GM13977 (cell line): ENCODE results near the gene COPB2.

Source experiments
- DNase-seq: peaks from one replicate; pipeline ENCODE4 v3.0.0; 2012; ENCODE audit warnings: low spot score
- CTCF ChIP-seq: IDR thresholded peaks from 2 replicates; pipeline ENCODE4 v1.5.1; 2012; ENCODE audit warnings: mild to moderate bottlenecking, control low read depth; ENCODE audit not compliant: insufficient read depth; ENCODE audit errors: extremely low read depth, missing control alignments
- in situ Hi-C: fragments of 300-500 bp; cut with MboI; formaldehyde crosslinking; loops from one replicate; pipeline ENCODE4 v1.12.0; 2022; ENCODE audit warnings: low sequenced_read_pairs, low pct_unique_long_range_greater_than_20kb, mixed read lengths, inconsistent platforms; ENCODE audit not compliant: unreplicated experiment

The COPB2 gene

GRCh38 chr3:139389552-139390368, at the start of gene COPB2:
Gene COPB2 (minus strand): TSS chr3:139389647. CDS start chr3:139389550, 97 bp downstream.
- in situ Hi-C loops: no loop called here
- no peak for TF ChIP-seq CTCF

GRCh38 chr3:139434764-139435307, 45.4 kb upstream of the COPB2 start:
- no peak for TF ChIP-seq CTCF
- no peak for DNase-seq
- in situ Hi-C loops: no loop called here

More at GRCh38 chr3:139389552-139390368, at the start of gene COPB2:
- peak; percentile 94 for DNase-seq

- in situ Hi-C loops: no loop called here
- TF ChIP-seq CTCF: no peak
- no peak for DNase-seq
Measured at GRCh38 chr3:139434228-139434627, 44.8 kb upstream of the COPB2 start.

GRCh38 chr3:139433089-139433488, 43.6 kb upstream of the COPB2 start:
- in situ Hi-C loops: no loop called here
- no peak for TF ChIP-seq CTCF
- no peak for DNase-seq

- no peak for DNase-seq
- no peak for TF ChIP-seq CTCF
- in situ Hi-C loops: no loop called here
Measured at GRCh38 chr3:139430493-139430892, 41.0 kb upstream of the COPB2 start.

- peak; percentile 69 for DNase-seq
- peak; percentile 62 for TF ChIP-seq CTCF
- in situ Hi-C loops: no loop called here
Measured at GRCh38 chr3:139427283-139428060, 38.0 kb upstream of the COPB2 start.
